IPS-NIHi11 (cell line): ENCODE data around the gene VGLL1.

Experiments
- DNase-seq: peaks from one replicate; pipeline ENCODE4 v3.0.0; 2012; ENCODE audit warnings: mixed read lengths, low spot score

VGLL1 gene

GRCh38 chrX:136555694-136556093 lies 23.7 kb downstream of the VGLL1 start:
- no peak for DNase-seq

DNA sequence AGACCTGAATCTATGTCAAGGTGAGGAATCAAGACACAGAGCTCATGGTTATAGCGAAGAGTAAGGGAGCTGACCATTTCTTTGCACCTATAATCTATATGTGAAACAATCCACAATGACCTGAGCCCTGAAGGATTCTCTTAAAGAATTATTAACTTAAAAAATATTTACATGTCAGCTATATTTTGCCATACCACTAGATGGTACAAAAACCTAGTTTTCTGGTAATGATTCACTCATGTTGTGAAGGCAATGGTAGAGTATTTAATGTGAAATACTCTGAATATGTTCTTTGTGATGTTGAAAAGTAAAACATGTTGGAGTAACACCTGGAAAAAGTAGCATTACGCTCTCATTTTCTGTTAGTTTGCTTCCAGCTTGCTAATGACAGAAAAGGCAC lies 40.0 kb downstream of the VGLL1 start:
- DNase-seq, result no peak

DNA sequence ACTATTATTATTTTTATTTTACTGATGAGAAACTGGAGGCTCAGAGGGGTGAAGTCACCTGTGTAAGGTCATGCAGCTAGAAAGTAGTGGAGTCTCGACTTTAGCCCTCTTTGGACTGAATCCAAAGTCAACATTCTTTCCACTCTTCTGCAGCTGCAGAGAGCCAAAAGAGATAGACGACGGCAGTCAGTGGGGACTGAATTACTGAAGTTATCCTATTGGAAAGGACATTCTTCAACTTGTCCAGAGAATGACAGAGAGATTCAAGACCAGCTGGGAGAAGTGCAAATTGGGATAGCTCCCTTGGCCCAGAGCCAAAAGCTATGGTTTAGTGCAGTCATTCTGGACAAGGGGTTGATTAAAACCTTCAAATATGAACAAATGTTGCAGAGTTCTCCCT lies 42.5 kb downstream of the VGLL1 start:
- no peak for DNase-seq

GRCh38 chrX:136577552-136577951 lies 45.5 kb downstream of the VGLL1 start:
- DNase-seq, result peak; percentile 53

DNA sequence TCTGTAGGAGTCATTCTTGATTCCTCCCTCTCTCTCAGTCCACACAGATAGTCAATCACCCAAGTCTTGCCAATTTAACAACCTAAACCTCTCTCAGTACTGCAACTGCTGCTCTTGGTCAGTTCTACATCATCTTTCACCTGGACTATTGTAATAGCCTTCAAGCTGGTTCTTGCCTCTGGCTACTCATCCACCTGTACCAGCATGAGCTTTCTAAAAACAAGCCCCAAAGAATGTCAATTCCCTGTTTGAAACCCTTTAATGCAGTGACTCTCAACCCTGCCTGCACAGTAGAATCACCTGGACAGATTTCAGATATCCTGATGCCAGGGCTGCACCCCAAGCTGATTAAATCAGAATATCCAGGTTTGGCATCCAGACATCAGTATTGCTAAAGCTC lies 48.3 kb downstream of the VGLL1 start:
- DNase-seq, result no peak

DNA sequence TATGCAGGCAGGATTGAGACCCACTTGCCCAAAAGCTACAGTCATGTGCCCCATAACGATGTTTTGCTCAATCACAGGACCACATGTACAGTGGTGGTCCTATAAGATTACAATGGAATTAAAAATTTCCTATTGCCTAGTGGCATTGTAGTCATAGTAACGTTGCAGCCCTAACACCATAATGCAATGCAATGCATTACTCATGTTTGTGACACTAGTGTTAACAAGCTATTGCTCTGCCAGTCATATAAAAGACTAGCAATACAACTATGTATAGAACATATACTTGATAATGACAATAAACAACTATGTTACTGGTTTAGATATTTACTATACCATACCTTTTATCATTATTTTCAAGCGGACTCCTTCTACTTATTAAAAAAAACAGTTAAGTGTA lies 50.6 kb downstream of the VGLL1 start:
- DNase-seq, result no peak

DNA sequence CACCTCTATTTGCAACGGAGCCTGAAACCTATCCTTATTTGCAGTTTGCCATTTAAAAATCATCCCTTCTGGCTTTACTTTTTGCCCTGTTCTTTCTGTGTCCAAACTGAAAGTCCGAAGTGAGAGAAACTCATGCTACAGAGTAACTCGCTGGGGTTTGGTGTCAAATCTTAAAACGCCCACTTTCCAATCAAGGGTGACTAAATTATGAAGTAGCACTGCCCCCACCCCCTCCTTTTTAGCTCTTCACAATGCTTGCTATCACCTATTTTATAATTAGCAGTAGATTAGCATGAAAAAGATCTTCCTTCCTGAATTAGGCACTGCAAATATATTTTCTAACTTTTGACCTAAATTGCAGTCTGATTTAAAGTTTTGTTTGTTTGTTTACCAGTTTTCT lies 52.5 kb downstream of the VGLL1 start:
- no peak for DNase-seq

DNA sequence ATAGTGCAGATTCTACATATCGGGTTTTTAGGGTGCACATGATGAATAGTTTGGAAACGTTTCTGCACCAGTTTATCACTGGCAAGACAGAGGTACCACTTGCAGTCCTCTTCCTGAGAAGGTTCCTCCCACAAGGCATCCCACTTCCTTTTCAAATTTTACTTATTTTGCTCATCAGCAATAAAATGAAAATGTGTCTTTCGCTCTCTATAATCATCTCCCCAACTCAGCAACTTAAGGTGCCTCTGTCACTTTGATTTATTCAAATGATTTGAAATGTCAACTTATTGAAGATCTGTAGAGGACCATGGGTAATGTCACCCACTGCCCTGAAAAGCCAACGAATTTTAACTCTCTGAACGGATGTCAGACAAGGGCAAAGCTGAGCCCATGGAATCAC lies 53.2 kb downstream of the VGLL1 start:
- no peak for DNase-seq

- DNase-seq, result no peak
Observed at GRCh38 chrX:136585960-136586359, 53.9 kb downstream of the VGLL1 start.

- no peak for DNase-seq
Observed at GRCh38 chrX:136586386-136586785, 54.4 kb downstream of the VGLL1 start.

DNA sequence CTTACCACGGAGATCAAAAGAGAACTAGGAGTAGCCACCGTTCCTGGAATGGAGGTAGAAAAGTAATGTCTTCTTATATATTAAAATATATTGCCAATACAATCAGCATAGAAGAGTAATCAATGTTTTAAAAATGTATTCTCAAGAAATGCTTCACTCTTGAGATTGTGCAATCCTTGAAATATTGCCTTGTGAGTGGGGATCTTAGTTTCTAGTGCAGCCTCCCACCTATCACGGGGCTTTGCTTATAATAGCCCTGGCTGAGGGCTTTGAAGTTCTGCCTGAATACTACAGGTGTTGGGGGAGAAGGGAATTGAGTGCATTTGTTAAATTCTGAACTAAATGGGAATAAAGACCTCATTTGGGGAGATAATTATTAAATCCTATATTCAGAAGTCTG lies 55.5 kb downstream of the VGLL1 start:
- DNase-seq, result no peak

DNA sequence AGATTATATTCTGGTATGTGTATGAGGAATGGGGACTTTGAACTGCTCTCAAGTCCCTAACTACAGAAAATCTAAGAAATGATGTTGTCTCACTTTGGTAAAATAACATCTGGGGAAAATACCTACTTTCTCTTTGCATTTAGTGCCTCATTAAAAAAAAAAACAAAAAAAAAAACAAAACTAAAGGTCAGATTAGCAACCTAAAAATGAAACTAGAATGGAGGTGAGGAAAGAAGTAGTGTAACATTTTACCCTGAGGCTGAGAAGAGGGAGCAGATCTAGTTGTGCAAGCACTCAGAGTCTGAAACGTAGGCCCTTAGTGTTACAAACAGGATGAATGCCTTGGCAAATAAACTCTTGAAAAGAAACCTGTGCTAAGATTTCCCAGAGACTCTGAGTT lies 56.0 kb downstream of the VGLL1 start:
- DNase-seq, result no peak

GRCh38 chrX:136589966-136590365 lies 58.0 kb downstream of the VGLL1 start:
- DNase-seq, result no peak

DNA sequence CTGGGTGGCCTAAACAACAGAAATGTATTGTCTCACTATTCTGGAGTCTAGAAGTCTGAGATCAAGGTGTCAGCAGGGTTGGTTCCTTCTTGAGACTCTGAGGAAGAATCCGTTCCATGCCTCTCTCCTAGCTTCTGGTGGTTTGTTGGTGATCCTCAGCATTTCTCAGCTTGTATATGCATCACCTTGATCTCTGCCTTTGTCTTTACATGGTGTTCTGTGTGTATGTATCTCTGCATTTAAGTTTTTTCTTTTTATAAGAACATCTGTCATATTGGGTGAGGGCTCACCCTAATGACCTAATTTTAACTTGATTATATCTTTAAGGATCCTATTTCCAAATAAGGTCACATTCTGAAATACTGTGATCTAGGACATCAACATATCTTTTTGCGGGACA lies 65.3 kb downstream of the VGLL1 start:
- DNase-seq, result no peak

- no peak for DNase-seq
Observed at GRCh38 chrX:136597954-136598353, 65.9 kb downstream of the VGLL1 start.

GRCh38 chrX:136598631-136599030 lies 66.6 kb downstream of the VGLL1 start:
- no peak for DNase-seq

DNA sequence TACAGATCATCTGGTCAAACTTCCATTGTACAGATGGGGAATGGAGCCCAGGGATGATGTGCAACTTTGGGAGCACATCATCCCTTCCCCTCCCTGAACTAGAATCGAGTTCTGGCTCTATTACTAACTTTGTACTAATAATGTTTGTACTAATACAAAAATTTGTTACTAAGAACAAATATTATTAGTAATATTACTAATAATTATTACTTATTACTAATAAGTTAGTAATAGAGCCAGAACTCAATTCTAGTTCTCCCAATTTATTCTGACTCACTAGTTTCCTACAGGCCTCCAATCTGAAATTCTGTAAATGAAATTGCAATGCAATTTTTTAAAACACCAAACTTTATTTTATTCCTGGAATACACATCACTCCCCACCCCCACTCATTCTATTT lies 68.0 kb downstream of the VGLL1 start:
- no peak for DNase-seq
